Upper lobe of right lung (tissue), 1 donor: Measurements from ENCODE around the gene ECSIT. TPM values are rescaled to one million over a fixed set of nuclear protein-coding genes. Genes with fewer than 3 reads are reported as not detected.
"Not testable (repeated sequence)": the region's sequence is repeated elsewhere in the genome, so short reads cannot be mapped to it uniquely, and the experiment has no call there.

ENCODE experiments used
- ATAC-seq: fragments of 200-7000 bp; cut with Tn5 transposase; one replicate; pipeline ENCODE4 v1.9.1; 2020; ENCODE audit warnings: mild to moderate bottlenecking, moderate library complexity
- DNase-seq: peaks from one replicate; pipeline ENCODE4 v3.0.0-alpha.2; 2020
- H3K27ac ChIP-seq: fragments of 200-600 bp; one replicate; pipeline ENCODE4 v1.8.0; 2022
- H3K27me3 ChIP-seq: fragments of 200-600 bp; one replicate; pipeline ENCODE4 v1.8.0; 2022; ENCODE audit warnings: mild to moderate bottlenecking
- H3K36me3 ChIP-seq: fragments of 200-600 bp; one replicate; pipeline ENCODE4 v1.8.0; 2022
- H3K4me1 ChIP-seq: fragments of 200-600 bp; one replicate; pipeline ENCODE4 v1.8.0; 2022
- H3K4me3 ChIP-seq: fragments of 200-600 bp; one replicate; pipeline ENCODE4 v1.8.0; 2022; ENCODE audit warnings: mild to moderate bottlenecking
- H3K9me3 ChIP-seq: fragments of 200-600 bp; one replicate; pipeline ENCODE4 v1.8.0; 2022
- intact Hi-C: fragments of 100-400 bp; cut with DNase I; formaldehyde crosslinking; loops from one replicate; pipeline ENCODE4 v1.11.0; 2022
- total RNA-seq: library from RNA; stranded (reverse); fragmentation: NEBNext Ultra II Directional; extraction: Animal tissue kit (Norgen Biotek cat#: 25700); gene quantifications from one replicate; pipeline ENCODE4 v1.2.1, GENCODE V29; 2021
- TF ChIP-seq, protein P1 (sequence below): fragments of 200-600 bp; IDR thresholded peaks from one replicate; pipeline ENCODE4 v1.8.0; 2022; ENCODE audit warnings: antibody characterized with exemption
- donor health status: DM: no; HTN: yes; CAD: no; lungs with severe emphysema.

The ECSIT gene
- total RNA-seq, 1 donor from 2014 or later, result 44.8 TPM

DNA sequence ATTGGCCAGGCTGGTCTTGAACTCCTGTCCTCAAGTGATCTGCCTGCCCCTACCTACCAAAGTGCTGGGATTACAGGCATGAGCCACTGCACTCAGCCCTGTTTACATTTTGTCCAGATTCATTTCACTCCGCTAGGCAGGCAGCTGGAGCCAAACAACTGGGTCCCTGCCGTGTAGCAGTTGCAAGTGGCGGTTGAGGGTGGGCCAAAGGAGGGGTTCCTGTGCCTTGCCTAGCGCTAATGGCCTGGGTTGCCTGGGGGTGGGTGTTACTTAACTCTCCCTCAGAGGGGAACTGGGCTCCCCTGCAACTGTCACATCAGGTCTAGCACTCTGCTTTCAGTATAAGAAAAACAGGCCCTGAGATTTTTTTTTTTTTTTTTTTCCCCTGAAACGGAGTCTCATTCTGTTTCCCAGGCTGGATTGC is 41.1 kb upstream of the ECSIT start:
- no peaks in the 10 kb centered on the region for H3K4me1 ChIP-seq
- no peak overlapping the region for H3K27ac ChIP-seq
- DNase-seq (no peak), ATAC-seq (peak; percentile 6)
- TF ChIP-seq, protein P1, sequence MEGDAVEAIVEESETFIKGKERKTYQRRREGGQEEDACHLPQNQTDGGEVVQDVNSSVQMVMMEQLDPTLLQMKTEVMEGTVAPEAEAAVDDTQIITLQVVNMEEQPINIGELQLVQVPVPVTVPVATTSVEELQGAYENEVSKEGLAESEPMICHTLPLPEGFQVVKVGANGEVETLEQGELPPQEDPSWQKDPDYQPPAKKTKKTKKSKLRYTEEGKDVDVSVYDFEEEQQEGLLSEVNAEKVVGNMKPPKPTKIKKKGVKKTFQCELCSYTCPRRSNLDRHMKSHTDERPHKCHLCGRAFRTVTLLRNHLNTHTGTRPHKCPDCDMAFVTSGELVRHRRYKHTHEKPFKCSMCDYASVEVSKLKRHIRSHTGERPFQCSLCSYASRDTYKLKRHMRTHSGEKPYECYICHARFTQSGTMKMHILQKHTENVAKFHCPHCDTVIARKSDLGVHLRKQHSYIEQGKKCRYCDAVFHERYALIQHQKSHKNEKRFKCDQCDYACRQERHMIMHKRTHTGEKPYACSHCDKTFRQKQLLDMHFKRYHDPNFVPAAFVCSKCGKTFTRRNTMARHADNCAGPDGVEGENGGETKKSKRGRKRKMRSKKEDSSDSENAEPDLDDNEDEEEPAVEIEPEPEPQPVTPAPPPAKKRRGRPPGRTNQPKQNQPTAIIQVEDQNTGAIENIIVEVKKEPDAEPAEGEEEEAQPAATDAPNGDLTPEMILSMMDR, result no peak
- H3K36me3 ChIP-seq, result no peaks in the 10 kb centered on the region
- no peak overlapping the region for H3K4me3 ChIP-seq
- H3K27me3 ChIP-seq, result no peaks in the 10 kb centered on the region
- intact Hi-C loops, result no loop called here
- H3K9me3 ChIP-seq, result no peaks in the 10 kb centered on the region

DNA sequence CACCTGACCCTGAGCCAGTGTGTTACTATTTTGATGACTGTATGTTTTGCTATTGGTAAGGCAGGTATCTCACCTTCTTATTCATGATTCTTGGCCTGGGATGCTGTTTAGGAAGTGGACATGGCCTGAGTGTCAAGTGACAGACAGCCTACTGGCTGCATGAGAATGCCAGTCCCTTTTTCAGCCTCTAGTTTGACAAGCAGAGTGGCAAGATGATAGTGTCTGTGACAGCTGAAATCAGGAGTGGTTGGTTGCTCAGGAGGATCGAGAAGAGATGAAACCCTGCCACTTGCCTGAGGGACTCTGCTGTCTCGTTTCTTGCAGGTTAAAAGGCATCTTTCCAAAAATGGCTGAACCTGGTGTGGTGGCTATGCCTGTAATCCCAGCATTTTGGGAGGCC is 37.2 kb upstream of the ECSIT start:
- H3K9me3 ChIP-seq, result no peaks in the 10 kb centered on the region
- ATAC-seq, result no peak
- no peaks in the 10 kb centered on the region for H3K36me3 ChIP-seq
- H3K4me1 ChIP-seq, result no peaks in the 10 kb centered on the region
- TF ChIP-seq, protein P1, result no peak
- H3K27me3 ChIP-seq, result no peaks in the 10 kb centered on the region
- intact Hi-C loops, result no loop called here
- no peak for DNase-seq
- H3K27ac ChIP-seq, result no peak overlapping the region
- H3K4me3 ChIP-seq, result no peak overlapping the region

DNA sequence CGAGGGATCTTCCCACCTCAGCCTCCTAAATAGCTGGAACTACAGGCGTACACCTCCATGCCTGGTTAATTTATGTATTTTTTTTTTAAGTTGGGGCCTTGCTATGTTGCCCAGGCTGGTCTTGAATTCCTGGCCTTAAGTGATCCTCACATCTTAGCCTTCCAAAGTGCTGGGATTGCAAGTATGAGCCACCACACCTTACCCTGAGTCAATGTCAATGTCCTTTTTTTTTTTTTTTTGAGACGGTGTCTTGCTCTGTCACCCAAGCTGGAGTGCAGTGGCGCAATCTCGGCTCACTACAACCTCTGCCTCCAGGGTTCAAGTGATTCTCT is 36.7 kb upstream of the ECSIT start:
- H3K4me3 ChIP-seq, H3K27me3 ChIP-seq, H3K9me3 ChIP-seq, intact Hi-C loops, H3K36me3 ChIP-seq, H3K4me1 ChIP-seq, ATAC-seq, H3K27ac ChIP-seq, DNase-seq: not testable (repeated sequence)

DNA sequence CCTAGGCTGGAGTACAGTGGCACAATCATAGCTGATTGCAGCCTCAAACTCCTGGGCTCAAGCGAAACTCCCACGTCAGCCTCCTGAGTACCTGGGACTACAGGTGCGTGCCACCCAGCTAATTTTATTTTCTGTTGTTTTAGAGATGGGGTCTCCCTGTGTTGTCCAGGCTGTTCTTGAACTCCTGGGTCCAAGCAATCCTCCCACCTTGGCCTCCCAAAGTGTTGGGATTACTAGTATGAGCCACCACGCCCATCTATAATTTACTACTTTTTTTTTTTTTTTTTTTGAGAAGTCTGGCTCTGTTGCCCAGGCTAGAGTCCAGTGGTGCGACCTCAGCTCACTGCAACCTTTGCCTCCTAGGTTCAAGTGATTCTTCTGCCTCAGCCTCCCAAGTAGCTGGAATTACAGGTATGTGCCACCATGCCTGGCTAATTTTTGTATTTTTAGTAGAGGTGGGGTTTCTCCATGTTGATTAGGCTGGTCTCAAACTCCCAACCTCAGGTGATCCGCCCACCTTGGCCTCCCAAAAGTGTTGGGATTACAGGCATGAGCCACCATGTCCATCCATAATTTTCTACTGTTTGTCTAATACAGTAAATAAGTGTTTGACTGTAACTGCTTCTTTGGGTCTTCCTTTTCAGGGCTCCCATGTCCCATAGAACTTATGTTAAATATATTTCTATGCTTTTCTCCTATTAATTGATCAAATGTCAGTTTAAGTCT is 35.3 kb upstream of the ECSIT start:
- H3K9me3 ChIP-seq, H3K36me3 ChIP-seq, H3K4me3 ChIP-seq, H3K4me1 ChIP-seq, ATAC-seq, DNase-seq, H3K27ac ChIP-seq, H3K27me3 ChIP-seq, intact Hi-C loops: not testable (repeated sequence)

DNA sequence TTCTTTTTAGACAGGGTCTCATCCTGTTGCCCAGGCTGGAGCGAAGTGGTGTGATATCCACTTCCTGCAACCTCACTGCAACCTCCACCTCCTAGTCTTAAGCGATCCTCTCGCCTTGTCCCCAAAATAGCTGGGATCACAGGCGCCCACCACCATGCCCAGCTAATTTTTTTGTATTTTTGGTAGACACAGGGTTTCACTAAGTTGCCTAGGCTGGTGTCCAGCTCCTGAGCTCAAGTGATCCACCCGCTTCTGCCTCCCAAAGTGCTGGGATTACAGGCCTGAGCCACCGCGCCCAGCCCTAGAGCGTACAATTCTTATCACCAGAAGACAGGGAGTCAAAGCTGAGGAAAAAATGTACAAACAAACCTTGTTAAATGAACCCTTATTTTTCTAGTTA is 34.6 kb upstream of the ECSIT start:
- intact Hi-C loops, result no loop called here
- TF ChIP-seq, protein P1, result no peak
- Histone ChIP-seq H3K4me1 (peaks cover 10% of the 10 kb centered on the region), H3K36me3 (no peaks in the 10 kb centered on the region), H3K4me3 (no peak overlapping the region), H3K27me3 (no peaks in the 10 kb centered on the region), H3K27ac (no peak overlapping the region), H3K9me3 (no peaks in the 10 kb centered on the region)
- DNase-seq (no peak), ATAC-seq (no peak)

DNA sequence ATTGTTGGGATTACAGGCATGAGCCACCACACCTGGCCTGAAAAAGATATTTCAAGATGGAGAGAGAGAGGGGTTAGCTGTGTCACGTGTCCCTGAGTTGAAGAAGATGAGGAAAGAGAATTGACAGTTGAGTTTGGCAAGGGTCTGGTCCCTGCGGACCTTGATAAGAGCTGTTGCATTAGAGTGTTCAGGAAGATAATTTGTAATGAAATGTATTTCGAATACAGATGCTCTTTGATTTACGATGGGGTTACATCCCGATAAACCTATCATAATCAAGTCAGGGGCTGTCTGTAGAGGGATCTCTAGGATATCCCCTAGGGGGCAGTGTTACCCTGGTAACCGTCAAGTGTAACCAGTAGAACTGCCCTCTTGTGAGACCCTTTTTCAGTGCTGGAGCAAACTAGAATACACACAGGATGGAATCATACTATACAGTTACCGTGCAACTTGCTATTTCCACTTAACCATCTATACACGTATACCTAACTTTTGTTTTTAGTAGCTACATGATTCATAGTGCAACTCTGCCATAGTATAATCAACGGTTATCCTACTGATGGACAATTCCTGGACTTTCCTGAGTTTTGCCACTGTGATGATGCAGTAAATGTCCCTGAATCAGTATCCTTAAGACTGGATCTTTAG is 31.6 kb upstream of the ECSIT start:
- Histone ChIP-seq H3K4me1 (peaks cover 17% of the 10 kb centered on the region), H3K27ac (no peak overlapping the region), H3K36me3 (no peaks in the 10 kb centered on the region), H3K9me3 (no peaks in the 10 kb centered on the region), H3K27me3 (no peaks in the 10 kb centered on the region), H3K4me3 (peak overlapping the region; percentile 93)
- intact Hi-C loops, result no loop called here
- DNase-seq, result no peak
- TF ChIP-seq, protein P1, result peak; percentile 85
- peak; percentile 74 for ATAC-seq
